CD14-positive monocyte (primary cell): ENCODE results near the gene EPHA8. TPM values are rescaled to one million over a fixed set of nuclear protein-coding genes. Genes with fewer than 3 reads are reported as not detected.

Experiments
- DNase-seq, 3 donors: peaks; one replicate each; pipeline ENCODE4 v3.0.0-alpha.2; 2011 to 2022
- H2AFZ ChIP-seq: 2 replicates; pipeline ENCODE4 v1.6.0; 2012; ENCODE audit warnings: mild to moderate bottlenecking, low read depth, low read length, inconsistent platforms; ENCODE audit not compliant: insufficient read depth, poor library complexity, severe bottlenecking
- H3K27ac ChIP-seq, 2 donors: 1 replicate in 1 of 2; 2 replicates in 1 of 2; pipeline ENCODE4 v1.5.1; 2012 to 2013; ENCODE audit warnings: low read length in 2 of 2, control low read depth in 1 of 2, inconsistent platforms in 1 of 2, low read depth in 1 of 2, mild to moderate bottlenecking in 1 of 2
- H3K27me3 ChIP-seq, 2 donors: one replicate each; pipeline versions ENCODE4 v1.6.0 to v1.6.1; 2011 to 2013; ENCODE audit warnings: low read length in 2 of 2; ENCODE audit not compliant: control insufficient read depth in 2 of 2, insufficient read depth in 2 of 2
- H3K36me3 ChIP-seq, 2 donors: replicated peaks in 1 of 2; 1 replicate in 1 of 2; 2 replicates in 1 of 2; pipeline versions ENCODE4 v1.5.1 to v1.6.1; 2012 to 2013; ENCODE audit warnings: low read length in 2 of 2, control low read depth in 1 of 2, inconsistent platforms in 1 of 2, mild to moderate bottlenecking in 1 of 2; ENCODE audit not compliant: insufficient read depth in 2 of 2, control insufficient read depth in 1 of 2
- H3K4me1 ChIP-seq, 2 donors: 1 replicate in 1 of 2; 2 replicates in 1 of 2; pipeline versions ENCODE4 v1.5.1 to v1.6.1; 2012 to 2013; ENCODE audit warnings: low read length in 2 of 2, control low read depth in 1 of 2, inconsistent platforms in 1 of 2, mild to moderate bottlenecking in 1 of 2, moderate library complexity in 1 of 2; ENCODE audit not compliant: insufficient read depth in 2 of 2, control insufficient read depth in 1 of 2
- H3K4me2 ChIP-seq: replicated peaks from 2 replicates; pipeline ENCODE3; 2012; ENCODE audit warnings: low read length, moderate library complexity, mild to moderate bottlenecking; ENCODE audit not compliant: poor library complexity, severe bottlenecking; ENCODE audit errors: extremely low read depth
- H3K4me3 ChIP-seq, 3 experiments: fragments of 200-600 bp in 1 of 3; sonication (generic) in 1 of 3; replicated peaks in 1 of 3; 1 replicate in 2 of 3; 2 replicates in 1 of 3; pipeline ENCODE4 v1.5.1; 2011 to 2013; ENCODE audit warnings: low read length in 3 of 3, mild to moderate bottlenecking in 3 of 3, control low read depth in 2 of 3, low read depth in 2 of 3, inconsistent platforms in 1 of 3, moderate library complexity in 1 of 3
- H3K79me2 ChIP-seq: 2 replicates; pipeline ENCODE4 v1.6.0; 2012; ENCODE audit warnings: mild to moderate bottlenecking, control low read depth, inconsistent platforms, low read length, moderate library complexity; ENCODE audit not compliant: insufficient read depth
- H3K9ac ChIP-seq: 2 replicates; pipeline ENCODE4 v1.6.0; 2017; ENCODE audit warnings: low read length, mild to moderate bottlenecking; ENCODE audit not compliant: insufficient read depth, poor library complexity, severe bottlenecking
- H3K9me3 ChIP-seq, 2 donors: replicated peaks in 1 of 2; 1 replicate in 1 of 2; 2 replicates in 1 of 2; pipeline versions ENCODE4 v1.5.1 to v1.6.1; 2012 to 2013; ENCODE audit warnings: low read length in 2 of 2, control low read depth in 1 of 2; ENCODE audit not compliant: control insufficient read depth in 1 of 2, insufficient read depth in 1 of 2
- H4K20me1 ChIP-seq: 2 replicates; pipeline ENCODE4 v1.6.0; 2012; ENCODE audit warnings: mild to moderate bottlenecking, low read length, control low read depth, moderate library complexity; ENCODE audit not compliant: insufficient read depth
- H3K27ac Mint-ChIP-seq, 7 donors: one replicate each; pipeline ENCODE4 v1.8.0; 2020; ENCODE audit warnings: mild to moderate bottlenecking in 7 of 7, mixed read lengths in 7 of 7, moderate library complexity in 6 of 7, inconsistent platforms in 2 of 7
- H3K27me3 Mint-ChIP-seq, 3 donors: one replicate each; pipeline ENCODE4 v1.8.0; 2021 to 2022; ENCODE audit warnings: low read depth in 3 of 3, mild to moderate bottlenecking in 3 of 3, mixed read lengths in 3 of 3, moderate library complexity in 3 of 3, inconsistent platforms in 1 of 3
- H3K36me3 Mint-ChIP-seq, 2 donors: one replicate each; pipeline ENCODE4 v1.8.0; 2020; ENCODE audit warnings: mixed read lengths in 2 of 2, inconsistent platforms in 1 of 2, mild to moderate bottlenecking in 1 of 2
- H3K4me1 Mint-ChIP-seq: one replicate; pipeline ENCODE4 v1.8.0; 2020; ENCODE audit warnings: mild to moderate bottlenecking, mixed read lengths
- H3K4me3 Mint-ChIP-seq, 2 donors: one replicate each; pipeline ENCODE4 v1.8.0; 2020; ENCODE audit warnings: mild to moderate bottlenecking in 2 of 2, mixed read lengths in 2 of 2, moderate library complexity in 1 of 2
- H3K9me3 Mint-ChIP-seq, 7 donors: one replicate each; pipeline ENCODE4 v1.8.0; 2020 to 2022; ENCODE audit warnings: mixed read lengths in 7 of 7, mild to moderate bottlenecking in 6 of 7, moderate library complexity in 6 of 7, inconsistent platforms in 2 of 7
- WGBS: methylation state at CpG from one replicate; pipeline ENCODE4 v1.1.5; 2013; ENCODE audit warnings: missing lambda C conversion rate; ENCODE audit not compliant: insufficient coverage; 5-methylcytosine and 5-hydroxymethylcytosine counted together
- intact Hi-C, 2 donors: fragments of 100-400 bp; cut with micrococcal nuclease; formaldehyde crosslinking; loops; one replicate each; pipeline versions ENCODE4 v1.15.0 to v1.15.1; 2023
- polyA plus RNA-seq, 3 donors: library from polyadenylated mRNA; depleted of rRNA in 1 of 3; unstranded in 2 of 3; stranded (reverse) in 1 of 3; fragments of 300-500 nt in 2 of 3; fragments of >200 nt in 1 of 3; fragmentation: Illumina TruSeq in 2 of 3; gene quantifications; 1 replicate in 2 of 3; 2 replicates in 1 of 3; pipeline ENCODE4 v1.2.3, GENCODE V29; 2012 to 2021
- TF ChIP-seq, protein P1 (sequence below): fragments of 200-600 bp; IDR thresholded peaks from one replicate; pipeline ENCODE4 v1.8.0; 2022; ENCODE audit warnings: antibody characterized with exemption, mild to moderate bottlenecking

The EPHA8 gene
- polyA plus RNA-seq, 3 donors: 0.04 TPM; not detected in 2

DNA sequence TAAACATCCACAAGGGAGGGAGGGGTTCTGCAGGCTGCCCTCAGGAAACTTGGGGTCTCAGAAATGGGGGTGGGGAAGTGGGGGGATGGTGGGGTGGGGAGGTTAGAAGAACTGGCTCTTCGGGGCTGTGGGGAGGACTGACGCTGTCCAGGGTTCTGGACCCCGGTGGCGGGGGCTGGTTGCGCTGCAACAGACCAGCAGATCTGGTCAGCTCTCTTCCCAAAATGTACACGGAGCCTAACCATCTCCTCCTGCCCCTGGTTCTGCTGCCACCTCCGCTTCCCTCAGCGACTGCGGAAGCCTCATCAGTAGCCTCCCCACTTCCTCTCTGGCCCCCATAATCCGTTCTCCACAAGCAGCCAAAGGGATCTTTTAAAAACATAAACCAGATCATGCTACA is 43.9 kb downstream of the EPHA8 start:
- no peak overlapping the region for H3K4me2 ChIP-seq
- WGBS: 10% methylated on average over 10 of the region's 10 CpGs
- H4K20me1 ChIP-seq: no peaks in the 10 kb centered on the region
- no peaks in the 10 kb centered on the region for H3K36me3 ChIP-seq
- no peak overlapping the region for H3K9ac ChIP-seq
- H3K9me3 ChIP-seq: no peaks in the 10 kb centered on the region
- H3K4me3 ChIP-seq: no peak overlapping the region
- H3K36me3 Mint-ChIP-seq: no peaks in the 10 kb centered on the region
- no peak for DNase-seq
- TF ChIP-seq, protein P1, sequence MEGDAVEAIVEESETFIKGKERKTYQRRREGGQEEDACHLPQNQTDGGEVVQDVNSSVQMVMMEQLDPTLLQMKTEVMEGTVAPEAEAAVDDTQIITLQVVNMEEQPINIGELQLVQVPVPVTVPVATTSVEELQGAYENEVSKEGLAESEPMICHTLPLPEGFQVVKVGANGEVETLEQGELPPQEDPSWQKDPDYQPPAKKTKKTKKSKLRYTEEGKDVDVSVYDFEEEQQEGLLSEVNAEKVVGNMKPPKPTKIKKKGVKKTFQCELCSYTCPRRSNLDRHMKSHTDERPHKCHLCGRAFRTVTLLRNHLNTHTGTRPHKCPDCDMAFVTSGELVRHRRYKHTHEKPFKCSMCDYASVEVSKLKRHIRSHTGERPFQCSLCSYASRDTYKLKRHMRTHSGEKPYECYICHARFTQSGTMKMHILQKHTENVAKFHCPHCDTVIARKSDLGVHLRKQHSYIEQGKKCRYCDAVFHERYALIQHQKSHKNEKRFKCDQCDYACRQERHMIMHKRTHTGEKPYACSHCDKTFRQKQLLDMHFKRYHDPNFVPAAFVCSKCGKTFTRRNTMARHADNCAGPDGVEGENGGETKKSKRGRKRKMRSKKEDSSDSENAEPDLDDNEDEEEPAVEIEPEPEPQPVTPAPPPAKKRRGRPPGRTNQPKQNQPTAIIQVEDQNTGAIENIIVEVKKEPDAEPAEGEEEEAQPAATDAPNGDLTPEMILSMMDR: no peak
- H3K79me2 ChIP-seq: no peaks in the 10 kb centered on the region
- no peaks in the 10 kb centered on the region for H3K9me3 Mint-ChIP-seq
- H2AFZ ChIP-seq: no peak overlapping the region
- H3K4me1 ChIP-seq: no peaks in the 10 kb centered on the region
- intact Hi-C loops: no loop called here
- H3K4me3 Mint-ChIP-seq: no peak overlapping the region
- H3K27me3 Mint-ChIP-seq: peaks cover 13 to 28% (median 19%) of the 10 kb centered on the region in 3 donors
- no peak overlapping the region for H3K27ac ChIP-seq
- H3K27ac Mint-ChIP-seq: no peak overlapping the region
- H3K27me3 ChIP-seq: peaks cover 0 to 3% of the 10 kb centered on the region in 2 donors
- H3K4me1 Mint-ChIP-seq: no peaks in the 10 kb centered on the region

DNA sequence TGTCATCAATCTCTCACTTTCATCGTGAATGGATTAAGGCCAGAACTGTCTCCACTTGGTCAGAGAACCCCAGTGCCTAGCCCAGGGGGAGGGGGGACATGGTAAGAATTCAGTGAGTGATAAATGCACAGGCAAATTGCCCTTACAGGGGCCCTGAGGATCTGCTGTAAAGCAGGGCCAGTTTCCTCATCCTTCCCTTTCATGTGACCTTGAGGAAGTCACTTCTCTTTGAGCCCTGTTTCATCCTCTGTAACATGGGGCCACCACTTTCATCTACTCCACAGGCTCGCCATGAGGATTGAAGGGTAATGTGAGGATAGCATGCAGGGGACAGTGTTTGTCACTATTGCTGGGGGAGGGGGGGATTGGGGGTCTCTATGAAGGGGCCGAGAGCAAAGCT is 45.1 kb downstream of the EPHA8 start:
- Histone ChIP-seq H3K27me3 (peaks cover 0 to 3% of the 10 kb centered on the region in 2 donors), H3K36me3 (no peaks in the 10 kb centered on the region), H3K4me1 (no peaks in the 10 kb centered on the region), H3K79me2 (no peaks in the 10 kb centered on the region), H3K27ac (no peak overlapping the region), H3K9ac (no peak overlapping the region), H2AFZ (no peak overlapping the region), H3K9me3 (no peaks in the 10 kb centered on the region), H3K4me3 (no peak overlapping the region), H4K20me1 (no peaks in the 10 kb centered on the region), H3K4me2 (no peak overlapping the region)
- no CpG with 5 or more reads among the region's 3 CpGs for WGBS
- H3K27ac Mint-ChIP-seq: no peak overlapping the region
- peaks cover 13 to 28% (median 23%) of the 10 kb centered on the region in 3 donors for H3K27me3 Mint-ChIP-seq
- TF ChIP-seq, protein P1: no peak
- intact Hi-C loops: no loop called here
- no peak for DNase-seq
- no peak overlapping the region for H3K4me3 Mint-ChIP-seq
- no peaks in the 10 kb centered on the region for H3K36me3 Mint-ChIP-seq
- H3K9me3 Mint-ChIP-seq: no peaks in the 10 kb centered on the region
- no peaks in the 10 kb centered on the region for H3K4me1 Mint-ChIP-seq
